Activated CD4-positive, alpha-beta T cell treated with anti-CD3 and anti-CD28 coated beads, Interleukin-2, amount 10 ng/mL, durations not matched to agents 24 days and 14 days (primary cell): Measurements from ENCODE around the gene ATP1A3. TPM values are rescaled to one million over a fixed set of nuclear protein-coding genes. Genes with fewer than 3 reads are reported as not detected.
"Not testable (repeated sequence)": the region's sequence is repeated elsewhere in the genome, so short reads cannot be mapped to it uniquely, and the experiment has no call there.

ENCODE experiments used
- DNase-seq: peaks from one replicate; pipeline ENCODE4 v3.0.0; 2022
- H3K27ac Mint-ChIP-seq: one replicate; pipeline ENCODE4 v1.8.0; 2022; ENCODE audit warnings: mild to moderate bottlenecking, mixed read lengths
- H3K27me3 Mint-ChIP-seq: one replicate; pipeline ENCODE4 v1.8.0; 2022; ENCODE audit warnings: mixed read lengths
- H3K36me3 Mint-ChIP-seq: one replicate; pipeline ENCODE4 v1.8.0; 2022; ENCODE audit warnings: low read depth, mild to moderate bottlenecking, mixed read lengths
- H3K4me1 Mint-ChIP-seq: one replicate; pipeline ENCODE4 v1.8.0; 2021; ENCODE audit warnings: mixed read lengths
- H3K4me3 Mint-ChIP-seq: one replicate; pipeline ENCODE4 v1.8.0; 2022; ENCODE audit warnings: mild to moderate bottlenecking, moderate library complexity, mixed read lengths
- H3K9me3 Mint-ChIP-seq: one replicate; pipeline ENCODE4 v1.8.0; 2021; ENCODE audit warnings: mixed read lengths
- intact Hi-C: fragments of 100-400 bp; cut with micrococcal nuclease; formaldehyde crosslinking; loops from one replicate; pipeline ENCODE4 v1.15.1; 2023
- total RNA-seq: library from RNA; stranded (reverse); gene quantifications from 2 replicates; pipeline ENCODE4 v1.2.3, GENCODE V29; 2022

Gene ATP1A3
- total RNA-seq, 1 donor from 2014 or later, result 0.68 TPM

GRCh38 chr19:42023943-42024260, 29.9 kb upstream of the ATP1A3 start:
- Mint-ChIP-seq H3K9me3 (no peaks in the 10 kb centered on the region), H3K27ac (no peak overlapping the region), H3K4me1 (peaks cover 5% of the 10 kb centered on the region), H3K4me3 (no peak overlapping the region), H3K27me3 (peaks cover 3% of the 10 kb centered on the region), H3K36me3 (no peaks in the 10 kb centered on the region)
- DNase-seq, result no peak
- intact Hi-C loops, result no loop called here

- no peaks in the 10 kb centered on the region for H3K9me3 Mint-ChIP-seq
- H3K4me3 Mint-ChIP-seq, result no peak overlapping the region
- no peak overlapping the region for H3K27ac Mint-ChIP-seq
- no peaks in the 10 kb centered on the region for H3K36me3 Mint-ChIP-seq
- intact Hi-C loops, result no loop called here
- peak; percentile 70 for DNase-seq
- peaks cover 5% of the 10 kb centered on the region for H3K4me1 Mint-ChIP-seq
- H3K27me3 Mint-ChIP-seq, result no peaks in the 10 kb centered on the region
Observed at GRCh38 chr19:42023121-42023942, 29.3 kb upstream of the ATP1A3 start.

DNA sequence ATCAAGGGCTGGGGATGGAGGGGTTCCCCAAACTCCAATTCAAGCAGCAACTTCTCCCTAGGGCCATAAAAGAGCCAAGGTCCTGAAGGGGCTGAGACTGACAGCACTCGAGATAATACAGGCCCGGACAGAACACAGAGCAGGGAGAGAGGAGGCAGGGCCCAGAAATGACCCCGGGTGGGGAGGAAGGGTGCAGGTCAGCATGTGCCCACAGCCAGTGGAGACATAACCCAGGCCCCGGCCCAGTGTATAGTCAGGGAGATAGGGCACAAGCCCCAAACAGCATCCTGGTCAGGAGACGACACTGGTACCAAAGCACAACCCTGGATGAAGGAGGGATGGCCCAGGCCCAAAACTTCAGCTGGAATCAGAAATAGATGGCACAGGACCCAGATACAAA, 28.6 kb upstream of the ATP1A3 start:
- no peak for DNase-seq
- Mint-ChIP-seq H3K4me1 (peaks cover 5% of the 10 kb centered on the region), H3K36me3 (no peaks in the 10 kb centered on the region), H3K27ac (no peak overlapping the region), H3K4me3 (no peak overlapping the region), H3K9me3 (no peaks in the 10 kb centered on the region), H3K27me3 (no peaks in the 10 kb centered on the region)
- intact Hi-C loops, result no loop called here

GRCh38 chr19:42021185-42021584, 27.2 kb upstream of the ATP1A3 start:
- Mint-ChIP-seq H3K36me3 (no peaks in the 10 kb centered on the region), H3K4me1 (peaks cover 5% of the 10 kb centered on the region), H3K27ac (no peak overlapping the region), H3K9me3 (no peaks in the 10 kb centered on the region), H3K4me3 (no peak overlapping the region), H3K27me3 (no peaks in the 10 kb centered on the region)
- intact Hi-C loops, result no loop called here
- DNase-seq, result no peak

DNA sequence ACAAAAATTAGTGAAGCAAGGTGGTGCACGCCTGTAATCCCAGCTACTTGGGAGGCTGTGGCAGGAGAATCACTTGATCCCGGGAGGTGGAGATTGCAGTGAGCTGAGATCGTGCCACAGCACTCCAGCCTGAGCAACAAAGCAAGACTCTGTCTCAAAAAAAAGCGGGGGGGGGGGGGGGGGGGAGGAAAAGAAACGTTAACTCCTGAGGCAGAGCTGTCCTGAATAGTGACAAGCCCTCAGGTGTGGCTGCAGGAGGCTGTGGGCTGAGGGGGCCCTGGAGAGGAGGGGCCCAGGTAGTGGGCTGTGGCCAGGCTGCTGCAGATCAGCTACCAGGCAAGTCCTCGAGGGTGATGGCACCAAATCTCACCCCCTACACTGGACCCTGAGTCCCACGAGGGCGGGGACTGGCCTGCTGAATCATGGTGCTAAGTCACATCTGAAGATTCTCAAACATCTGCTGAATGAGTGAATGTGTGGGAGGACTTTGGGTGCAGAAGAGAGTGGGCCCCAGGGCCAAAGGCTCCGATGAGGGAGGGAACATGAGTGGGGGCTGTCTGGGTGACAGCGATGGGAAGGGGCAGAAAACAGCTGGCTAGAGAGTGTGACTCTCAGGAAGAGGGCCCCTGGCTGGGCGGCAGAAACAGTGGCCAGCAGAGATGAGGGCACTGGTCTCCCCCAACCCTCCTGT, 24.6 kb upstream of the ATP1A3 start:
- Mint-ChIP-seq H3K4me3 (no peak overlapping the region), H3K36me3 (no peaks in the 10 kb centered on the region), H3K4me1 (peaks cover 5% of the 10 kb centered on the region), H3K27me3 (peaks cover 3% of the 10 kb centered on the region), H3K9me3 (no peaks in the 10 kb centered on the region), H3K27ac (no peak overlapping the region)
- DNase-seq, result no peak
- intact Hi-C loops, result no loop called here

- Mint-ChIP-seq H3K4me1 (peaks cover 5% of the 10 kb centered on the region), H3K27me3 (peaks cover 3% of the 10 kb centered on the region), H3K27ac (no peak overlapping the region), H3K36me3 (no peaks in the 10 kb centered on the region), H3K9me3 (no peaks in the 10 kb centered on the region), H3K4me3 (no peak overlapping the region)
- intact Hi-C loops, result no loop called here
- DNase-seq, result no peak
Observed at GRCh38 chr19:42017040-42017439, 23.0 kb upstream of the ATP1A3 start.

DNA sequence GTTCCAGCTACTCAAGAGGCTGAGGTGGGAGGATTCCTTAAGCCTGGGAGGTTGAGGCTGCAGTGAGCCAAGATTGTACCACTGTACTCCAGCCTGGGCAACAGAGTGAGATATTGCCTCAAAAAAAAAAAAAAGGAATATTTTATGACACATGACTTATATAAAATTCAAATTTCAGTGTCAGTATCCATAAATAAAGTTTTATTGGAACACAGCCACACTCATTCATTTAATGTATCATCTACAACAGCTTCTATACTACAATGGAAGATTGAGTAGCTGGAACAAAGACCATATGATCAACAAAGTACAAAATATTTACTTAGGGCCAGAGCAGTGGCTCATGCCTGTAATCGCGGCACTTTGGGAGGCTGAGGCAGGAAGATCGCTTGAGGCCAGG, 18.7 kb upstream of the ATP1A3 start:
- DNase-seq, H3K9me3 Mint-ChIP-seq, H3K27ac Mint-ChIP-seq, H3K27me3 Mint-ChIP-seq, H3K4me1 Mint-ChIP-seq, H3K36me3 Mint-ChIP-seq, intact Hi-C loops, H3K4me3 Mint-ChIP-seq: not testable (repeated sequence)

- intact Hi-C loops, result no loop called here
- Mint-ChIP-seq H3K9me3 (no peaks in the 10 kb centered on the region), H3K27me3 (peaks cover 4% of the 10 kb centered on the region), H3K4me1 (peaks cover 3% of the 10 kb centered on the region), H3K27ac (no peak overlapping the region), H3K4me3 (no peak overlapping the region), H3K36me3 (no peaks in the 10 kb centered on the region)
- DNase-seq, result no peak
Observed at GRCh38 chr19:42010245-42011126, 16.5 kb upstream of the ATP1A3 start.

DNA sequence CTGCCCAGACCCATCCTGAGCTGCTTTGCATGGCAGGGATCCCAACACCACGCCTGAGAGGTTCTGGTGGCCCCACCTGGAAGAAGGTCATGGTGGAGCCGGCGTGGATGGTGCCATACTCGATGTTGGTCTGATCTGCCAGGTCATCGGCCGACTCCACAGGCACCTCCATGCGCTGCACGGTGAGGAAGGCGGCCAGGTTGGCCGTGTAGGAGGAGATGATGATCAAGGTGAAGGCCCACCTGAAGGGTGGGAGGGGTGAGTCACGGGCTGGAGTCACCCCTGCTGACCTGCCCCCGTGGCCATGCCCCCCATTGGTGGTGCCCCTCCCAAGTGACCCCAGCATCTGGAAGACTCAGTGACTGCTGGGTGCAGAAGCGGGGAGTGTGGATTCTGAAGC, 12.5 kb upstream of the ATP1A3 start:
- Mint-ChIP-seq H3K4me1 (peaks cover 7% of the 10 kb centered on the region), H3K4me3 (no peak overlapping the region), H3K27ac (no peak overlapping the region), H3K27me3 (peaks cover 10% of the 10 kb centered on the region), H3K9me3 (no peaks in the 10 kb centered on the region), H3K36me3 (no peaks in the 10 kb centered on the region)
- no peak for DNase-seq
- intact Hi-C loops, result no loop called here

DNA sequence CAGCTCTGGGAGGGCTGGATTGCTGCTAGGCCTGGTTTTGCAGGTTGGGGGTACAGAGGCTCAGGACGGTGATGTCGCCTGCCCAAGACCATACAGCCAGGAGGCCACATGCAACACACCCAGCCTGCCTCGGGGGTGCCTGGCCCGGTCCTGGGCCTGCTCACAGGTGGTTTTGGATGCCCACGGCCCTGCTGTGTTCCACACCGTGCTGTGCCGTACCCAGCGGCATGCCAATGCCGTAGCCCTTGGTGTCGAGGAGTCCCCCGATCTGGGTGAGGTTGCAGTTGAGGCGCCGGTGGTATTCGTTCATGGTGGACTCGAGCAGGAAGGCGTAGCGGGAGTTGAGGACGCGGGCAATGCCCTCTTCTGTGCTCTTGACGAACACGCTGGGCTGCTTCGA, 11.5 kb upstream of the ATP1A3 start:
- intact Hi-C loops, result no loop called here
- Mint-ChIP-seq H3K4me3 (no peak overlapping the region), H3K4me1 (peaks cover 7% of the 10 kb centered on the region), H3K9me3 (no peaks in the 10 kb centered on the region), H3K27ac (no peak overlapping the region), H3K36me3 (no peaks in the 10 kb centered on the region), H3K27me3 (peaks cover 17% of the 10 kb centered on the region)
- no peak for DNase-seq

DNA sequence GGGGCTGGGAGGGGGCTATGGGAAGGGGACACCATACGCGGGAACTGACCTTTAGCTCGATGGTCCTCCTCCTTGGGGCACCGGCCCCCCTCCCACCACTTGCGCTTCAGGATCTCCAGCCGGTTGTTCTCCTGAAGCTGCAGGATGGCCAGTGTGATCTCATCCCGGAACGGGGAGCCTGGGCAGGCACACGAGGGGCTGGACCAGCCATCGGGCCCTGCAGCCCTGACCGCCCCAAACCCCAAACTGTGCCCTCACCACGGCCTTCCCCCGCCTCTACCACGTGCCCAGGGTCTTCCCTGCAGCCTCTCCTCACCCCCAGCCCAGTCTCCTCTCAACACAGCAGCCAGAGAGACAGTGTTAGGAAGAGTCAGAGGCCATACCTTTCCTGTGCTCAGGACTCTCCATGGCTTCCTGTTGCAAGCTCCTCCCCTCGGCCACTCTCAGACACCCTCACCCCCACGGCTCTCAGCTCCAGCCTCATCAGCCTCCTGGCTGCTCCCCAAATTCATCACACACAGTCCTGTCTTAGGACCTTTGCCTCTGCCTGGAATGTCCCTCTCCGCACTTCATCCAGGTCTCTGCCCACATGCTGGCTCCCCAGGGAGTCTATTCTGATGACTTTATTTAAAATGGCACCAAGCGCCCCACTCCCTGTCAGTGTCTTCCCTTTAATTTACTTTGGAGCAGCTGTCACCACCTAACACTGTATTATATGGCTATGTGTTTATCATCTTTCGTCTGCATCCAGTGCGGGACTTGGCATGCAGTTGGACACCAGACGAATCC, 9.7 kb upstream of the ATP1A3 start:
- Mint-ChIP-seq H3K4me1 (peaks cover 7% of the 10 kb centered on the region), H3K4me3 (no peak overlapping the region), H3K9me3 (no peaks in the 10 kb centered on the region), H3K27me3 (peaks cover 30% of the 10 kb centered on the region), H3K27ac (no peak overlapping the region), H3K36me3 (peaks cover 3% of the 10 kb centered on the region)
- intact Hi-C loops, result no loop called here
- no peak for DNase-seq

DNA sequence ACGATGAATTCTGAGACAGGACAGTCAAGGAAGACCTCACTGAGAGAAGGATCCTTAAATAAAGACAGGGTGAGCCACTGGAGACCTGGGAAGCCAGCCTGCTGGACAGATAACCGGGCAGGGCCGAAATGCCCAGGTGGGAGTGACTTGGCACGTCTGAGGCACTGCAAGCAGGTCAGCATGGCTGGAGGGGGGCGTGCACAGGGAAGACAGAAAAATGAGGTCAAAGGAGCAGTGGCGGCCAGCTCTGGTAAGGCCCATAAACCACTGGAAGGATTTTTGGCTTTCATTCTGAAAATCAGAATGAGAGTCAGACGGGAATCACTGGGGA, 5.8 kb upstream of the ATP1A3 start:
- no peak for DNase-seq
- peaks cover 23% of the 10 kb centered on the region for H3K4me1 Mint-ChIP-seq
- intact Hi-C loops, result loop anchor here (5.0 kb wide), 1 partner anchor 32 kb away; no protein-coding TSS in a partner anchor

GRCh38 chr19:41999071-41999877, 5.2 kb upstream of the ATP1A3 start:
- Mint-ChIP-seq H3K4me1 (peaks cover 23% of the 10 kb centered on the region), H3K27me3 (peaks cover 62% of the 10 kb centered on the region)
- intact Hi-C loops, result loop anchor here (5.0 kb wide), 1 partner anchor 33 kb away; no protein-coding TSS in a partner anchor

More for the DNA sequence above, 5.8 kb upstream of the ATP1A3 start:
- Mint-ChIP-seq H3K27me3 (peaks cover 58% of the 10 kb centered on the region), H3K4me3 (no peak overlapping the region), H3K36me3 (peaks cover 3% of the 10 kb centered on the region), H3K27ac (no peak overlapping the region), H3K9me3 (no peaks in the 10 kb centered on the region)

More at GRCh38 chr19:41999071-41999877, 5.2 kb upstream of the ATP1A3 start:
- Mint-ChIP-seq H3K4me3 (peak overlapping the region; percentile 35), H3K9me3 (no peaks in the 10 kb centered on the region), H3K27ac (no peak overlapping the region), H3K36me3 (peaks cover 3% of the 10 kb centered on the region)
- no peak for DNase-seq
